NCI-H1048 (cell line): Measurements from ENCODE around the gene E2F3.
"Not testable (repeated sequence)": the region's sequence is repeated elsewhere in the genome, so short reads cannot be mapped to it uniquely, and the experiment has no call there.

Source experiments
- DNase-seq: peaks from one replicate; lab custom pipeline; 2025; lab: John Stamatoyannopoulos, UW

Gene E2F3

GRCh38 chr6:20433929-20434328 is 32.2 kb downstream of the E2F3 start:
- no peak for DNase-seq

- no peak for DNase-seq
Observed at GRCh38 chr6:20434766-20435165, 33.1 kb downstream of the E2F3 start.

GRCh38 chr6:20436719-20437118 is 35.0 kb downstream of the E2F3 start:
- DNase-seq = no peak

DNA sequence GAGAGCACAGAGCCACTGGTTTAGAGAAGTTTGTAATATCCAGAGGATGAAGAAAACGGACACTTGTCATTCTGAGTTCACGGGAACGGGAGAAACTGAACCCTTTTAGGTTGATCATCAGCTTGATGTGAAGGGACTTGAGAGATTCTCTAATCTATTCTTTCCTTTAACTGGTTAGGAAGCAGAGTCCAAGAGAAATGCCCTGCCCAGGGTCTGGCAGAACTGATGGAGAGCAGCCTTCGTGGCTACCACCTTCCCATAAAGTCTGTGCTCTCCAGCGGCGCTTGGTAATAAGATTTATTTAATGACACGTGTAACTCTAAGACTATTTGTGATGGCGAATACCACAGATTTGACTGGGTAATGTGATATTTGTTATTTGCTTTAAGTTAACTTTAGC is 36.0 kb downstream of the E2F3 start:
- DNase-seq = no peak

GRCh38 chr6:20438462-20439070 is 36.9 kb downstream of the E2F3 start:
- no peak for DNase-seq

GRCh38 chr6:20439558-20439957 is 37.9 kb downstream of the E2F3 start:
- DNase-seq = no peak

DNA sequence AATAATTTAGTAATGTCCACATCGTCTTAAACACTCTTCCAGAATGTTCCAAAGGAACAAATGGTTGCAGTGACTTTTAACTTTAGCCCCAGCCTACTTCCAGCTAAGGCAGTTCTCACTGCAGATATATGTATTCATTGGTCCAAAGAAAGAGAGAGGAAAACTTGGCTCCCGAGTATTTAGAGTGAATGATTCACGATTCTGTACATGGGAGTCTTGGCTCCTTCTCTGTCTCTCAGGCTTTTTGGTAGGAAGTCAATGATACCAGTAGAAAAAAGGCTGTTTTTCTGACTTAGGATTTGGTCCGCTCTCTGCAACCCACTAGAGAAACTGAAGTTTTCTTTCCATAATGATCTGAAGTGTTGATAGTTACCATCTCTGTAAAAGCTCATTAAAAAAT is 38.6 kb downstream of the E2F3 start:
- no peak for DNase-seq

GRCh38 chr6:20441236-20441635 is 39.6 kb downstream of the E2F3 start:
- DNase-seq = no peak

DNA sequence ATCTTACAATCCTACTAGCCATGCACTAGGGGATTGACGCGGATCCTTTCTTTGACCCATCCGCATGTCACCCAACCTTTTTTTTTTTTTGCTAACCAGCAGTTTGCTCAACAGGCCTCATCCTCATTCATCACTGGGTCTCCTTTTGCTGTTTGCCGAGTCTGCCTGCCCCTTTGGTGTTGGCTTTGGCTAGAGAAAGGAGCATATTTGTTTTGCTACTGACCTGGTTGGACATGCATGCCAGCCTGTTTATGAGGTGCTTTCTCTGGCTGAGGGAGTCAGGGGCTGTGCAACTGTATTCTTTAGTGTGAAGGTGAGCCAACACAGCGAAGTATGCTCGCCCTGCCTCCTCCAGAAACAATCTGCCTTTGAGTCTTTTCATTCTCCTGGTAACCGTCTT is 40.2 kb downstream of the E2F3 start:
- no peak for DNase-seq

DNA sequence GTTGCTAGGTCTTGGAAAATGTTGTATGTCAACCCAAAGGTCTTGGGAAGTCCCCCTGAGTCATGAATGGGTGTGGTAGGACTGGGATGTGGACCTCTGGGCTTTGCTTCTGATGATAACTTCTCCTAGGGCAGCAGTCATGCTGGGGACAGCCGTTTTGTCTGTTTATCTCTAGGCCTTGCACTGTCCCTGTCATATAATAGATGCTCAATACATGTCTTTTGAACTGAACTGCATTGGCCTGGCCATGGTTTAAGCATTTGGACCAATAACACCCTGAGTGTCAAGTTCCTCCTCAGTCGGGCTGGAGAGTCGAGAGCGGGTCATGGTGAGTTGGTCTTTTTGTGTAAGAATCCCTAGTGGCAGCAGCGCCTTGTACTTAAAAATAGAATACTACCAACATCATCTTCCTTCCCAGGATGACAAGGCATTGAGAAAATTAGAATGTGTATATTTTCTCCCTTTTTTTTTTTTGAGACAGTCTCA is 43.1 kb downstream of the E2F3 start:
- no peak for DNase-seq

DNA sequence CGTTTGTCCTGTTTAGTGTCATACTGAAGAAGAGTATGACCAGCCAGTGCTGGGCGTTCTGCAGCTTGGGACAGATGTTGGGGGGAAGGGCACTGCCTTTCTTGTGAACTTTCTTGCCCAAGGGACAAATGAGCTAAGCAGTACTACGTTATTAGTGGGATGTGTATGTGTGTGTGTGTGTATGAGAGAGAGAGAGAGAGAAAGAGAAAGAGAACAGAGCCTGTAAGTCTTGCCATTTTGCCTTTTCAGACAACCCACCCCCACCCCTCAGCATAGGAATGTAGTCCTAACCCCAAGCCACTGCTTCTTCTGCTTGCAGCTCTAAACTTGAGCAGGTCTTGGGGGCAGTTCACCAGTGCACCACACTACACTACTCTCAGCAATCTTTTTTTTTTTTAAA is 45.5 kb downstream of the E2F3 start:
- DNase-seq = no peak

DNA sequence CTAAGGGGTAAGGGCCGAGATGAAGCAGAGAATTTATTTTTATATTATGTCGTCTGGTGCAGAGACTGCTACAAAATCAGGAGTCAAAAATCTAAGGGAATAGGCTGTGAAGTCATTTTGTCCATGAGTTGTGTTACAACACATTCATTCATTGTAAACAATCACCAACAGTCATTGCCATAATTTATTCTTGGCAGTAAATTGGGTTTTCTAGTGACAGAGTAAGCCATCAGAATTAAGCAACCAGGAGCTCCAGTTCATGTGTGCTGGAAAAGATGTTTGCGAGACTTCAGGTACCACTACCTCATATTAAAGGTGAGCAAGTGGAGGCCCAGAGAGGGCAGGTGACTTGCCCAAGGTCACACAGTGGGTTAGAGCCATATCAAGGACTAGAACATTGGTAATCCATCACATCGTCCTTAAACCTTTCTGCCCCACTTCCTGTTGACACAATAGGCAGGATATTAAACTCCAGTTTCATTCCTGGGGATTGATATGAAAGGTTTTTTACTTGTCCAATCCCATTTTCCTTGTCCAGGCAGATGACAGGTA is 46.0 kb downstream of the E2F3 start:
- no peak for DNase-seq

GRCh38 chr6:20448828-20449227 is 47.1 kb downstream of the E2F3 start:
- no peak for DNase-seq

- DNase-seq = peak; percentile 61
Observed at GRCh38 chr6:20454204-20454824, 52.6 kb downstream of the E2F3 start.

DNA sequence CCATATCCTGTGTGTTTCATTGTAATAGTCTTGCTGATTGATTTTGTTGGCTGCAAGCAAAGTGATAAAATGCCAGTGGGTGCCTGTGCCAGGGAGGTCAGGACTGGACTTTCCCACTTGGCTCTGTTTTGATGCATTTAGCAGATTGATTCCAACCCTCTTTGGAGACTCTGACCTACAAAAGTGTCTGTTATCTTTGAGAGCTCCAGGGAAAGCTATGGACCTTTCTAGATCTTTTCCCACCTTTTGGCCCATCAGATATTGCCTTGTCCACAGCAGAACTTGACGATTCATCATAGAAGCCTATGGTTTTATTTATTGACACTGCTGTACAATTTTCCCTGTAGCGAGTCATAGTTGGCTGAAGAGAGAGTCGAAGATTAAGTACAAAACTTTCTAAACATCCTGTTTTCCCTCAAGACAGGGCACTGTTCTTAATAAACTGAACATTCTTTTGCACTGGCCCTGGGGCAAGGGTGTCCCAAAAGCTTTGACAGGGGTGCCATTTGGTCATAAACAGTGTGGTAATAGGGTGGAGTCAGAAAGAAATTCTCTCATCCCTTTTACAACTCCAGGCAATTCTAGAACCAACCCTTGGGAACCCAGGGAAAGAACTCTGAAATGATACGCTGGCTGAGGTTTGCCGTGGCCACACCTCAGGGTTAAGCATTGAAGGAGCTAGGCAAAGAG is 53.7 kb downstream of the E2F3 start:
- no peak for DNase-seq

DNA sequence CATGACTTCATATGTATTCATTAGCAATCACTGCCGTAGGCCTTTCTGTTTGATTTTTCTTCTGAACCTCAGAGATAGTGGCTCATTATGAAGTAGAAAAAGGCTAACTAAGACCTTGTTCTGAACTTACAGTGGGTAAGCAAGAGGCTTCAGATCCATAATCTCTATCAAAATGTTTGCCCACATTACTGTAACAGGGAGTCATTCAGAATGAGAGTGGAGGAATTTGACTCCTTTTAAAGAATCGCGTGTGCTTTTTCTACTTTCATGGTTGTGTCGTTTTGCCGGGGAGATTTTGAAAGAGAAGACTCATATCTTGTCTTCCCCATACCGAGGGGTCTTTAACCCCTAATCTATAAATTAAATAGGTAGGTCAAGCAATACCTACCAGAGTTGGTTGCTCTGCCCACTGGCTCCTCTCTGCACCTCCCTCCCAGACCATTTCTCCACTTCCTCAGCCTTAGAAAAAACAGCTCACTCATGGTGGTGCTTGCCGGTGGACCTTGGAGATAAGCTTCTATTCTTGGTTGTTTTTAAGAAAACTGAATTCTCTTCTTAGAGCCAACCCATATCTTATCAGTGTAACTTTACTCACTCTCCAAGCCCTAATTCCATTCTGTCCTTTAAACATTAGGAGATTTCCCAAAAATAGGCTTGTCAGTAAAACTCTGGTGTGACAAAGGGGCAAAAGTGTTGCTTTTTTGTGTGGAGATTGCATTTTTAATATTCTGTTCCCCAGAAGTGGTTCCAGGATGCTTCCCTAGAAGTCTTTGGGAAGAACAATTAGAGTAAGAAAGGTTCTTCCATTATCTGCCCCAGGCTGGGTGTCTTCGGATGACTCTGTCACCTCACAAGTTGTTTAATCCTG is 56.6 kb downstream of the E2F3 start:
- DNase-seq = no peak

- no peak for DNase-seq
Observed at GRCh38 chr6:20459682-20460081, 58.0 kb downstream of the E2F3 start.

DNA sequence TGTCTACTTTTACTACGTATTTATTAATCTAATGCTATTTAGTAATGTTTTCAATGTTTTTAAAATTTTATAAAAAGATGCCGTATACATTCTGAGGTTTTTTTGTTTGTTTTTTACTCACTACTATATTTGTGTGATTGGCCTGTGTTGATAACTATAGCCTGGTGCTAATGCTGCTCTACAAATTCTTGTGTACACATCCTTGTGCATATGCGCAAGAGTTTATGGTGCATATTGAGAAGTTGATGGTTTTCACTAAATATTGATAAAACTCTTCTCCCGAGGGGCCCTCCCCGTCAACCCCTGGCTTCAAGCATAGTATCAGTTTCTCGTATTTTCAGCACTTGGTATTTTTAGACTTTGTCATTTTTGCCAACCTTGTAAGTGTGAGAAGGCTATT is 59.9 kb downstream of the E2F3 start:
- no peak for DNase-seq

- no peak for DNase-seq
Observed at GRCh38 chr6:20463396-20463795, 61.7 kb downstream of the E2F3 start.

DNA sequence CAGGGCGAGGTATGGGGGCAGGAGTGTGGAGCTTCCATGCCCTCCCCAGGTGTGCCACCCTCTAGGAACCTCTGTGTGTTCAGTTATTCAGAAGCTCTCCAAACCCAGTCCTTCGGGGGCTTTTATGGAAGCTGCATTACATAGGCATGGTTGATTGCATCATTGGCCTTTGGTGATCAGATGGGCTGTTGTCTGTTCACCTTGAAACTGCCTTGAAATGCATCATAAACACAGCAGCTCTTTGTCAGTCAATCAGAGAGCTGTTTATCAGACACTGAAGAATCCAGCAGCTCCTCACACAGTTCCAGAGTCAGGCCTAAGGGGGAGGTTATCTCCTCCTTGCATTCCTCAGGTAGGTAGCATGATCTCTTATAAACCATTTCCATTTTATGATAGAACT is 62.4 kb downstream of the E2F3 start:
- no peak for DNase-seq

- DNase-seq = no peak
Observed at GRCh38 chr6:20464847-20465246, 63.2 kb downstream of the E2F3 start.

GRCh38 chr6:20465616-20466015 is 63.9 kb downstream of the E2F3 start:
- not testable (repeated sequence) for DNase-seq
